Erythroblast (primary cell): ENCODE measurements around the gene IFT122.

Source experiments
- DNase-seq, 2 experiments: peaks; one replicate each; lab custom pipeline; 2025; lab: John Stamatoyannopoulos, UW
- GATA1 ChIP-seq: IDR thresholded peaks from 2 replicates; pipeline ENCODE4 v1.6.1; 2011; ENCODE audit warnings: low read depth, mild to moderate bottlenecking, control low read depth, low read length, moderate library complexity
- POLR2A ChIP-seq: IDR thresholded peaks from 2 replicates; pipeline ENCODE4 v1.6.1; 2011; ENCODE audit warnings: mild to moderate bottlenecking, low read length

The IFT122 gene

DNA sequence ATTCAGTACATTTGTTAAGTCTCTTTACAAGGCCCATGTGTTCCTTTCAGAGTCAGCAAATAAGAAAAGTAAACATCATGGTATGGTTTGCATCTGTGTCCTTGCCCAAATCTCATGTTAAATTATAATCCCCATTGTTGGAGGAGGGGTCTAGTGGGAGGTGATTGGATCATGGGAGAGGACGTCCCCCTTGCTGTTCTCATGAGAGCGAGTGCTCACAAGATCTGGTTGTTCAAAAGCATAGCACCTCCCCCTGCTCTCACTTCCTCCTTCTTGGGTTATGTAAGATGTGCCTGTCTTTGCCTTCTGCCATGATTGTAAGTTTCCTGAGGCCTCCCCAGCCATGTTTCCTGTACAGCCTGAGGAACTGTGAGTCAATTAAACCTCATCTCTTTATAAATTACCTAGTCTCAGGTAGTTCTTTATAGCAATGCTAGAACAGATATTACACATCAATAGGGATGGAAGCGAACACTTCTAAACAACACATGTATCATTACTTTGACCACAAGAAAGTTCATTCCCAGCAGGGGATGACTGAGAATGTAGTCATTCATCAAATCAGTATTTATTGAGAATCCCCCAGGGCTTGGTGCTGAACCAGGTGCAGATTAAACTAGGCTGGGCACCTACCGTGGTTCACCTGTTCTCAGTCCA, 15.7 kb upstream of the IFT122 start:
- DNase-seq: no peak
- TF ChIP-seq POLR2A (no peak), GATA1 (no peak)

DNA sequence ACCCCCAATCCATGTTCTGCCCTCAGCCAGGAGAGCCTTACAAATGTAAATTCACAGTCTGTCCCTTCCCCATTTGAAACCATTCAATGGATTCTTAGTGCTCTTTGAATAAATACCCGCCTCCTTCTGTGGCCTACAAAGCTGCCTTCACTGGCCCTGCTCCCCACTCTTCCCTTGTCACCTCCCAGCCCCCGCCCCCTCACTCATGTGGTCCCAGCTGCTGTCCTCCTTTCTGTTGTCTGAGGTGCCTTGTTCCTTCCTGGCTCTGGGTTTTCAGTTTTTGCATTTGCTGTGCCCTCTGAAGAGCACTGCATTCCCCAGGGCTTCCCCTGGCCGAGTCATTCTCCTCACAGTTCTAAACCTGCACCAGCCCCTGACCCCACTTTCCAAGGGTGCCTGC, 14.8 kb upstream of the IFT122 start:
- TF ChIP-seq POLR2A (no peak), GATA1 (no peak)
- DNase-seq: no peak

DNA sequence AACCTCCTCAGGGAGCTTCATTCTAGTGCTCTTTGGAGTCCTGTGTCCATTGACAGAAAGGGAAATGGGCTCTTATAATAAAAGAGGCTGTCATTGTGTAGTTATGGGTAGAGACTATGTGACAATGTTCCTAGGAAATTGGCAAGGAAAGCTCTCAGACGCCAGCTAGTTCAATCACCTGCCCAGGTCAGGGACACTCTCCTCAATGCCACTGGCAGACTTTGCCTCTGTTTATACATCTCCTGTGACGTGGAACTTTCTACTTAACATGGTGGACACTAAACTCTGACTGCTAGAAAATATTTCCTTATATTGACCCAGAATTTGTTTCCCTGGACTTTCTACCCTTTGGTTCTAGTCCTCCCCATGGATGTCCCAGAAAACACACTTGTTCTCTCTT, 14.4 kb upstream of the IFT122 start:
- DNase-seq: no peak
- no peak for TF ChIP-seq POLR2A
- no peak for TF ChIP-seq GATA1

DNA sequence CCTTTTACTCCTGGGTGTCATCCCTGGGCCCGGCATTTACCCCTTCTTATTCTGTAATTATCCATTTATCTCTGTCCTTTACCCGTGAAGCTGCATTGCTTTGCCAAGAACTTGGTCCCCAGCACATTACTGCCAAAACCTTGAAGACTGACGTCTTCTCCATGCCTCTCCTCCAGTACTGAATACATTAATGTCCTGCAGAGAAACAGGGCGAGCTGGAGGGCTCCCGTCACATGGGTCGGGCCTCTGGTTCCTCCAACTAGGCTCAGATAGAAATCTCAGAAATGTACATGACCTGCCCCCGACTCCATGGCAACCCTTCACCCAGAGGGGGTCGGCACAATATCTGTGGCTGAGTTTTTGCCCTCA, 12.0 kb upstream of the IFT122 start:
- DNase-seq: no peak
- TF ChIP-seq GATA1 (no peak), POLR2A (no peak)

DNA sequence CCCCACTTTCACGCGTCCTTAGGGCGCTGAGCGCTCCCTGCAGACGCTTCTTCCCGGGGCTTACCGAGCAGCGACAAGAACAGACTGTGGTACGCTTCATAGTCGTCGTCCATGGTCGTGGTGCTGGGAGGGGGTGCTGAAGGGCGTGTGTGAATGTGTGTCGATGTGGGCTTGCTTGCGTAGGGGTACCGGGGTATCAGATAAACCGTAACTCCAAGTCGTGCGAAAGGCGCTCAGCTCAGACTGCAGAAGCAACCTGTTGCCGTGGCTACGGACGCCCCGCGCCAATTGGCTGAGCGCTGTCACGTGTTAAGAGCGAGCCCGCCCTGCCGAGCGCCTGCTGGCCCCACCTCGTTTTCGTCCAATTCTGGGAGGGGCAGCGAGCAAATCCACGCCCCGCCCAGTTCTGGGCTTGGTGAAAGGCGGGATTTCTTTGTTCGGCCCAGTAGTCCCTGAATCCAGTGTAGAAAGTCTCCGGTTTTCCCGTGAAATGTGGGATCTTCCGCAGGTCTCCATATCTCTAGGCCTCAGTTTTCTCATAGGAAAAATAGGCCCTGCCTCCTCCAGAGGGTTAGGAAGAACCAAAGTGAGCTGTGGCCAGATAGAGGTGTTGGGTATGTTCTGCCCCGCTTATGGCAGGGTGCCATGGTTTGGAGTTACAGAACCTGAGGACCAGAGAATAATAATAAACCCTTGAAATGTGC, 11.5 kb upstream of the IFT122 start, which contains the start of gene EFCAB12:
EFCAB12 (minus strand) TSS at position 261 of the 704 bp plus-strand sequence; CDS start at position 113, 148 bp downstream.
- TF ChIP-seq POLR2A: peak; percentile 73
- TF ChIP-seq GATA1: no peak
- DNase-seq: peak; percentile 94 to 96

DNA sequence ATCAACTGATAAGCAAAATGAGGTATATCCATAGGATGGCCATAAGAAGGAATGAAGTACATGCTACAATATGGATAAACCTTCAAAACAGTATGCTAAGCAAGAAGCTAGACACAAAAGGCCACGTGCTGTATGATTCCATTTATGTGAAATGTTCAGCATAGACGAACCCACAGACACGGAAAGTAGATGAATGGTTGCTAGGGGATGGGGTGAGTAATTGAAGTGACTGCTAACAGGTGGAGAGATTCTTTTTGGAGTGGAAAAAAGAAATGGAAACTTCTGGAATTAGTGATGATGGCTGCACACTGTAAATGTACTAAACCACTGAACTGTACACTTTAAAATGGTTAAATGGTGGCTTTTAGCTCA, 11.0 kb upstream of the IFT122 start:
- TF ChIP-seq GATA1 (no peak), POLR2A (no peak)
- no peak for DNase-seq

DNA sequence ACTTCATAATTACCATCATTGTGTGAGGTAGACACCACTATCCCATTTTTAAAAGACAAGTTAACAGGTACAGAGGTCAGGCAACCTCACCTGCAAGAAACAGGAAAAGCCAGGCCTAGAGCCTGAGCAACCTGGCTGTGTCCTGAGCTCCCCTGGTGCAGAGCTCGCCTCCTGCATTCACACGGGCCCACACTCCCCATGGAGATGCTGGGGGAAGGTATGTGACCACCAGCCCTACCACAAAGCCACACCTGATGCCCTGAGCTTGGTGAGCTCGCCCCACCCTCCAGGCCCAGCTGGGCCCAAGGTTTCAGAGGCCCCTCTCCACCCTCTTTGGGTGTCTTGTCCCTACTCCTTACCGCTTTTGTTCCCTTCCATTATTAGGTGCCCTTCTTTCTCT, 10.4 kb upstream of the IFT122 start:
- TF ChIP-seq GATA1 (no peak), POLR2A (peak; percentile 67)

DNA sequence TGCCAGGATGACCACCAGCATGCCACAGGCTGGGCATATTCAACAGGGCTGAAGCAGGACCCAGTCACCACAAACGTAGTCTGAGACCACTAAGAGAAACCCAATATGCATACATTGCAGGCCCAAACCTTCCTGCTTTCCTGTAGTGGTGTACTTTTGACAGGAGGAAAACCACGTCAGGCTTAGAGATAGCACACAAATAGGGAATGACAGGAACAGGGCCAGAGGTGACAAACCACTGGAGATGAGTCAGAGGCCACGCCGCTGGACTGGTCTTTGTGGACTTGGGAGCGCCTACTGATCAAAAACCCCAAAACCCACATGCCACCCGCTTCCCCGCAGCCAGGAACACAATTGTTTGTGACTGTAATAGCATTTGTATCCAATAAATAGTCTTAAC, 8.0 kb upstream of the IFT122 start:
- peak; percentile 25 for TF ChIP-seq POLR2A
- TF ChIP-seq GATA1: no peak
- peak in 1 of 2 experiments; percentile 14 for DNase-seq

More for the DNA sequence above, 10.4 kb upstream of the IFT122 start:
- no peak for DNase-seq

DNA sequence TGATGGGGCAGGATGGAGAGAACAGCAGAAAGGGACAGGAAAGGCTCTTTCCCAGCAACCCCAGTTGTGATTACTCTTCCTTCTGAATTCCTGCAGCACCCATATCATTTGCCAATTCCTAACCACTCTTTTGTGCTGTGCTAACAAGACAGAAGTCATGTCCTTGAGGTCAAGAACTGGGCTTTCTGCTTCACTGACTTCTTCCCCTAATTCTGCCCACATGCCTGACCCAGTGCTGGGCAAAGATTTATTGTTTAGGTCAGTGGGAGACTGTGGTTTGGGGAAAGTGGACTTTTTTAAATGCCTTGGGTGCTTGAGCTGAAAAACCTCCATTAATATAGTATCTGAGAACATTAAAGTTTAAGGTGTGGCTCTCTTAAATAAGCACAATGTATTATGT, 7.4 kb upstream of the IFT122 start:
- TF ChIP-seq POLR2A (no peak), GATA1 (no peak)
- no peak for DNase-seq

DNA sequence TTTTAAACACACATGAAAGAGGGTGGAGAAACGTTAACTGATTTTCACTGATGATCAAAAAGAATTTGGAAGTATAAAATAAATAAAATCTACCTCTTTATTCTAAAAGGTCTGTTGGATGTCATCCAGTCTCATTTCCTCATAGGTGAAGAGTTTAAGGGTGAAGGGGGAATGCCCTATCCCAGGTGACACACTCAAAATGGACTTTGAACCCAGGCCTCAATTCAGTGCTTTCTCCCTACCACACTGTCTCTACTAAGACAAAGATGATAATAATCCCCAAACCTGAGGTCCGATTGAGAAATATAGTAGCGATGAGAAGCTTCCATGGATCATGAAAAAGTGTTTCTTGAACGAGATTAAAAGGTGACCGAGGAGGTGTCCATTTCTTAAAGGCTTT, 6.5 kb upstream of the IFT122 start:
- no peak for TF ChIP-seq POLR2A
- TF ChIP-seq GATA1: no peak

DNA sequence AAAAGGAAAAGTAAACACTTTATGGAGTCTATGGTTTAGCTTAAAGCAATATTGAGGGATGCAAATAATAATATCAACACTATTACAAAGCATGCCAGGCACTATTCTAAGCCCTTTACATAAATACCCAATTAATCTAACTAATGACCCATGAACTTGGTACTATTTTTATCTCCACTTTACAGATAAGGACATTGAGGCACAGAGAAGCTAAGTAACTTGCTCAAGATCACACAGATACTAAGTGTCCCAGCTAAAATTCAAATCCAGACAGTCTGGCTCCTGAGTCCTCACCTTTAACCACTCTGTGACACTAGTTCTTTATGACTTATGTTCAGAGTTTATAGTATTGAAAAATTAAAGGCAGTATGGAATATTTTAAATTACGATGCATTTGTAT, 5.9 kb upstream of the IFT122 start:
- no peak for DNase-seq

More for the DNA sequence above, 6.5 kb upstream of the IFT122 start:
- no peak for DNase-seq

DNA sequence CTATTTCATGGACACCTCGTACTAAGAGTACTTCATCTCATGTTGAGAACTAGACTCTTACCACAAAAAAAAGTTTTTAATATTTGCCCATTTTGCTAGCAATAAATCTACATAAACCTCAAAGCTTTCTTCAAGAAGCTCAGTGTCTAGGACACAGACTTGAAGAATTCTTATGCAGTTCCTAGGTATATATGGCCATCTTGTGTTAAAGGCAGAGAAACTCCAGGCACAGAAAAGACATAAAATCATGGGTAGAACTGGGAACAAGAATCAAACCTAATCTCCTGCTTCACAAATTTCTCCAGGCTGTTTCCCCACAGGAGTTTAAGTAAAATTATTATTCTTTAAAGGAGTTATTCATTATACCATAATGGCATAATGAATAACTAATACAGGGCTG, 4.7 kb upstream of the IFT122 start:
- TF ChIP-seq POLR2A: no peak

More for the DNA sequence above, 5.9 kb upstream of the IFT122 start:
- no peak for TF ChIP-seq GATA1
- TF ChIP-seq POLR2A: no peak

DNA sequence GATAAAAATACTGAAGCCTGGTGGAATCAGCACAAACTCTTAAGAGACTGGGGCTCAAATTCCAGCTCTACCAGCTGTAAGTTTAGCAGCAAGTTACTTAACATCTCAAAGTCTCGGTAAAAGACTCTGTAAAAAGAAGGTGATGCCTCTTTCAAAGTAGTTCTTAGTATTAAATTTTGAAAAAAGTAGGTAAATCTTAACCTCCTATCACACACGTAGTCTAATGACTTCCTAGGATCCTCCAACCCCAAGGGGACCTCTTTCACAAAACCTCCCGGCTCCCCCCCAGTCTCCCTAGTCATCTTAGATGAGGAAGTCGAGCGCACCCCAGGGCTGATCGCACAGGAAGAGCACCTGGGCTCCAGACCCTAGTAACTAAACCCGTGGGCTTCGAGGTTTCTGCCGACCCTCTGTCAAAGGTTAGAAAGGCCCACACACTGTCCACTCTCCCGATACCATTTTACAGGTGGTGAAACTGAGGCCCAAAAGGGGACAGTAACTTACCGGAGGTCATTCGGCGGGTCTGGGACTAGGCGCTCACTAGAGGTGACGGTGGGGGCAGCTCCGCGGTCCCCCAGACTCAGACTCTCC, 703 bp upstream of the IFT122 start:
- TF ChIP-seq POLR2A (no peak), GATA1 (no peak)
- peak; percentile 65 to 81 for DNase-seq

More for the DNA sequence above, 4.7 kb upstream of the IFT122 start:
- no peak for DNase-seq

DNA sequence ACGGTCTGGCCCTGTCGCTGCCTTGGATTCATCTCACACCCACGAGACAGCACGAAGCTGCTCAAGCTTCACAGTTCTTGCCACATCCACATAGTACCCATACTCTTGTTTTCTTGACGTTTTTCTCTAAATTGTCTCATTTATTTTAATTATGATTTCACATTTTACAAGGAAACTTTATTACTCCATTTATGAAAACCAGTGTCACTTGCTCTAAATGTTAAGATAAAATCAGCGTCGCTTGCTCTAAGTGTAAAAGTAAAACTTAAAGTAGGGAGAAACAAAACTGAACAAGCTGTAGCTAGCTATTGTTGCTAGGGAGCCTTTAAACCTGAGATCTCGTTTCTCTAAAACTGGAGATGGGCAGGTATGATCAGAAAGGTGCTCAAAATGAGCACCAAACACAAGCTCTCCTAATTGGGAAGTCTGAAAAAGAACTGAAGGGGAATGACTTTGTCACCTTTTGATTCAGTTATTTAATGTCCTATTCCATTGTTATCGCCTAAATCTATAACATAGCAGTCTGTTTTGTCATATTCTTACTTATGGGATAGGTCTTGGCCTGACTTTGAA, 680 bp downstream of the IFT122 start:
- TF ChIP-seq POLR2A (no peak), GATA1 (no peak)
- DNase-seq: no peak

DNA sequence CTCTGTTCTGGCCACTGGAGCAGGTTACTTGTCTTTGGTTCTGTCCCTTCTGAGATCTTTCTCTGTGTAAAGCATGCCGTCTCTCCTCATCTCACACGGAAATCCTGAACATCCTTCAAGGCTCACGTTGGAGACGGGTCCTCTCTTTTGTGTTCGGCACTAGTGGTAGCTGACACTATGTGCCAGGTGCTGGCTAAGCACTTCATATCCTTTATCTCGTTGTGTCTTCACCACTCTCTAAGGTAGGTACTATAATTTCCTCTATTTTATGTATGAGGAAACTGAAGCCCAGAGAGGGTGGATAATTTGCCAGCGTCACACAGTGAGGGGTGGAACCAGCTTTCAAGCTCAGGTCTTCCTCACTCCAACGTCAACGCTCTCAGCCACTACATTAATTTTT, 1.2 kb downstream of the IFT122 start:
- peak in 1 of 2 experiments; percentile 58 for DNase-seq
- no peak for TF ChIP-seq POLR2A
- no peak for TF ChIP-seq GATA1
